HEK293 (cell line): ENCODE measurements around the gene SWI5.

Experiments used
- CTCF ChIA-PET: fragments of 350-600 bp; formaldehyde crosslinking; extraction: SDS; loops from one replicate; lab custom pipeline; 2021; ENCODE audit warnings: antibody characterized with exemption; lab: Yijun Ruan, JAX
- POLR2A ChIA-PET: fragments of 300-600 bp; formaldehyde crosslinking; extraction: SDS; loops from one replicate; lab custom pipeline; 2020; ENCODE audit warnings: antibody characterized with exemption, inconsistent platforms; lab: Yijun Ruan, JAX
- H3K27ac ChIP-seq: fragments of 200-500 bp; sonication (Bioruptor generic); 2 replicates; pipeline ENCODE4 v1.5.1; 2014; ENCODE audit warnings: low read depth, low read length, control low read depth, inconsistent platforms; ENCODE audit errors: extremely low read depth
- H3K36me3 ChIP-seq, 2 experiments: fragments of 200-500 bp in 1 of 2; sonication (Bioruptor generic) in 1 of 2; 1 replicate in 1 of 2; 2 replicates in 1 of 2; pipeline ENCODE4 v1.5.1; 2014 to 2017; ENCODE audit warnings: inconsistent platforms in 2 of 2, low read length in 2 of 2; ENCODE audit not compliant: control insufficient read depth in 2 of 2, insufficient read depth in 1 of 2
- H3K4me1 ChIP-seq: fragments of 200-500 bp; sonication (Bioruptor generic); 2 replicates; pipeline ENCODE4 v1.5.1; 2014; ENCODE audit warnings: mild to moderate bottlenecking, low read length, inconsistent platforms; ENCODE audit not compliant: control insufficient read depth, insufficient read depth
- H3K4me3 ChIP-seq: 2 replicates; pipeline ENCODE4 v1.5.1; 2011; ENCODE audit warnings: low read depth, mild to moderate bottlenecking, control low read depth, low read length, moderate library complexity
- H3K9me3 ChIP-seq: fragments of 200-500 bp; sonication (Bioruptor generic); 2 replicates; pipeline ENCODE4 v1.5.1; 2014; ENCODE audit warnings: low read depth, low read length, inconsistent platforms; ENCODE audit not compliant: control insufficient read depth, insufficient read depth
- BCL11A ChIP-seq: fragments of 450-650 bp; formaldehyde crosslinking; IDR thresholded peaks from 2 replicates; pipeline ENCODE4 v1.5.1; 2016; ENCODE audit warnings: low read depth, missing biosample characterization, missing genetic modification characterization
- GFI1B ChIP-seq: fragments of 450-650 bp; formaldehyde crosslinking; IDR thresholded peaks from 2 replicates; pipeline ENCODE4 v1.5.1; 2016; ENCODE audit warnings: missing biosample characterization, missing genetic modification characterization
- IKZF3 ChIP-seq: fragments of 450-650 bp; IDR thresholded peaks from 2 replicates; pipeline ENCODE4 v1.5.0; 2018; ENCODE audit warnings: missing biosample characterization, mild to moderate bottlenecking, missing genetic modification characterization, moderate library complexity
- OVOL3 ChIP-seq: fragments of 450-650 bp; formaldehyde crosslinking; IDR thresholded peaks from 2 replicates; pipeline ENCODE4 v1.5.1; 2016; ENCODE audit warnings: missing biosample characterization, missing genetic modification characterization
- ZBTB20 ChIP-seq: fragments of 450-650 bp; formaldehyde crosslinking; IDR thresholded peaks from 2 replicates; pipeline ENCODE4 v1.5.1; 2016; ENCODE audit warnings: missing biosample characterization, missing genetic modification characterization
- ZBTB49 ChIP-seq: fragments of 450-650 bp; formaldehyde crosslinking; IDR thresholded peaks from 2 replicates; pipeline ENCODE4 v1.5.1; 2016; ENCODE audit warnings: missing biosample characterization, missing genetic modification characterization, low read depth
- ZFP3 ChIP-seq: fragments of 450-650 bp; formaldehyde crosslinking; IDR thresholded peaks from 2 replicates; pipeline ENCODE4 v1.5.1; 2016; ENCODE audit warnings: low read depth, missing biosample characterization, missing genetic modification characterization
- ZNF114 ChIP-seq: fragments of 450-650 bp; formaldehyde crosslinking; IDR thresholded peaks from 2 replicates; pipeline ENCODE4 v1.5.0; 2017; ENCODE audit warnings: missing biosample characterization, missing genetic modification characterization
- ZNF138 ChIP-seq: fragments of 450-650 bp; formaldehyde crosslinking; IDR thresholded peaks from 2 replicates; pipeline ENCODE4 v1.5.1; 2016; ENCODE audit warnings: missing biosample characterization, missing genetic modification characterization, borderline replicate concordance
- ZNF18 ChIP-seq: fragments of 450-650 bp; formaldehyde crosslinking; IDR thresholded peaks from 2 replicates; pipeline ENCODE4 v1.5.1; 2016; ENCODE audit warnings: missing biosample characterization, missing genetic modification characterization
- ZNF184 ChIP-seq: fragments of 450-650 bp; IDR thresholded peaks from 2 replicates; pipeline ENCODE4 v1.5.1; 2018; ENCODE audit warnings: missing biosample characterization, mild to moderate bottlenecking, missing genetic modification characterization
- ZNF239 ChIP-seq: fragments of 450-650 bp; formaldehyde crosslinking; IDR thresholded peaks from 2 replicates; pipeline ENCODE4 v1.5.1; 2016; ENCODE audit warnings: missing biosample characterization, missing genetic modification characterization
- ZNF510 ChIP-seq: fragments of 450-650 bp; formaldehyde crosslinking; IDR thresholded peaks from 2 replicates; pipeline ENCODE4 v1.5.1; 2018; ENCODE audit warnings: mild to moderate bottlenecking, missing genetic modification characterization, missing biosample characterization; ENCODE audit not compliant: insufficient replicate concordance
- ZNF776 ChIP-seq: fragments of 450-650 bp; formaldehyde crosslinking; IDR thresholded peaks from 2 replicates; pipeline ENCODE4 v1.5.0; 2017; ENCODE audit warnings: missing biosample characterization, missing genetic modification characterization, borderline replicate concordance
- TF ChIP-seq, protein P1 (sequence below): fragments of 450-650 bp; formaldehyde crosslinking; IDR thresholded peaks from 2 replicates; pipeline ENCODE4 v1.5.1; 2017; ENCODE audit warnings: missing biosample characterization, missing genetic modification characterization
- TF ChIP-seq, protein P2 (sequence below): fragments of 450-650 bp; formaldehyde crosslinking; IDR thresholded peaks from 2 replicates; pipeline ENCODE4; 2016; ENCODE audit warnings: missing biosample characterization, missing genetic modification characterization
- TF ChIP-seq, protein P3 (sequence below): fragments of 450-650 bp; formaldehyde crosslinking; IDR thresholded peaks from 2 replicates; pipeline ENCODE4 v1.5.1; 2017; ENCODE audit warnings: missing biosample characterization, missing genetic modification characterization

Gene SWI5

DNA sequence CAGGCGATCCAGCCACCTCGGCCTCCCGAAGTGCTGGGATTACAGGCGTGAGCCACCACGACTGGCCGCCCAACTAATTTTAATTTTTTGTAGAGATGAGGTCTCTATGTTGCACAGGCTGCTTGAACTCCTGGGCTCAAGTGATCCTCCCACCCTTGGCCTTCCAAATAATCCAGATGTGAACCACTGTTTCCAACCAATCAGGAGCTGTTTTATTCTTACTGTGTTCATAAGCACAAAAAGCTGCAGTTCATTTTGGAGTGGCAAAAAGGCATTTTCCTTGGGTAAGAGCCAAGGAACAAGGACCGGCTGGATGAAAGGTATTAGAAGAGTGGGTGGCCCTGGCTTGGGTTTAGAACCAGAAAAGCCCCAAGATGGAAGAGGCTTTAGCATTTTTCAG is 59.1 kb downstream of the SWI5 start (continued):
- TF ChIP-seq ZNF776 (tag by site-specific recombination) (no peak), ZBTB49 (tag by site-specific recombination) (no peak), ZNF510 (tag by site-specific recombination) (no peak), GFI1B (tag by site-specific recombination) (no peak), ZFP3 (no peak), ZNF18 (no peak), ZNF138 (tag by site-specific recombination) (no peak), IKZF3 (tag by site-specific recombination) (no peak), BCL11A (tag by site-specific recombination) (no peak), ZNF114 (tag by site-specific recombination) (no peak)
- TF ChIP-seq, protein P1, sequence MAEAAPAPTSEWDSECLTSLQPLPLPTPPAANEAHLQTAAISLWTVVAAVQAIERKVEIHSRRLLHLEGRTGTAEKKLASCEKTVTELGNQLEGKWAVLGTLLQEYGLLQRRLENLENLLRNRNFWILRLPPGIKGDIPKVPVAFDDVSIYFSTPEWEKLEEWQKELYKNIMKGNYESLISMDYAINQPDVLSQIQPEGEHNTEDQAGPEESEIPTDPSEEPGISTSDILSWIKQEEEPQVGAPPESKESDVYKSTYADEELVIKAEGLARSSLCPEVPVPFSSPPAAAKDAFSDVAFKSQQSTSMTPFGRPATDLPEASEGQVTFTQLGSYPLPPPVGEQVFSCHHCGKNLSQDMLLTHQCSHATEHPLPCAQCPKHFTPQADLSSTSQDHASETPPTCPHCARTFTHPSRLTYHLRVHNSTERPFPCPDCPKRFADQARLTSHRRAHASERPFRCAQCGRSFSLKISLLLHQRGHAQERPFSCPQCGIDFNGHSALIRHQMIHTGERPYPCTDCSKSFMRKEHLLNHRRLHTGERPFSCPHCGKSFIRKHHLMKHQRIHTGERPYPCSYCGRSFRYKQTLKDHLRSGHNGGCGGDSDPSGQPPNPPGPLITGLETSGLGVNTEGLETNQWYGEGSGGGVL (tag by site-specific recombination), result no peak

DNA sequence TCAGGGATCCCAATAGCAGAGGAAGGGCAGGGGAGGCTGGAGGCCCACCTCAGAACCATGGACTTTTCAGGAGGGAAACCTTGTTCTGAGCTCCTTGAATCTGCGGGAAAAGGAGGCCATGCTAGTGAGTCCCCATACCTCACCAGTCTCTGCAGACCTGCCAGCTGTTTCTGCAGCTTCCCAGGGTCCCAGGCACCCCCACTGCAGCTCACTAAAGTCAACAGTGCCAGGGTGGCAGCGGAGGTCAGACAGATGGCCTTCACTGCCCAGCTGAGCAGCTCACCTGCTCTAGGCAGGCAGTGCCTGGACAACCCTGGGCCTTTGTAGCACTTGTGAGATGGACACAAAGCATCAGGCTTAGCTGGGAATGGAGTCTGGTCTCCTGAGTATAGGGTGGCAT is 59.8 kb downstream of the SWI5 start:
- ChIA-PET POLR2A (interaction anchor here (0.7 to 2.4 kb wide), 4 partner anchors 30 to 143 kb away, joined by 3 to 13 read pairs (median 3); partner anchors contain the start of genes CERCAM and URM1), CTCF (interaction anchor here (0.6 to 1.0 kb wide), 3 partner anchors 12 to 81 kb away, joined by 3 to 6 read pairs (median 3); no protein-coding TSS in a partner anchor)
- Histone ChIP-seq H3K4me3 (no peak overlapping the region), H3K27ac (no peak overlapping the region), H3K9me3 (no peaks in the 10 kb centered on the region), H3K4me1 (no peaks in the 10 kb centered on the region), H3K36me3 (peaks cover under 1 to 22% of the 10 kb centered on the region in 2 experiments; a peak in 2 of 3 replicates)
- TF ChIP-seq, protein P2, sequence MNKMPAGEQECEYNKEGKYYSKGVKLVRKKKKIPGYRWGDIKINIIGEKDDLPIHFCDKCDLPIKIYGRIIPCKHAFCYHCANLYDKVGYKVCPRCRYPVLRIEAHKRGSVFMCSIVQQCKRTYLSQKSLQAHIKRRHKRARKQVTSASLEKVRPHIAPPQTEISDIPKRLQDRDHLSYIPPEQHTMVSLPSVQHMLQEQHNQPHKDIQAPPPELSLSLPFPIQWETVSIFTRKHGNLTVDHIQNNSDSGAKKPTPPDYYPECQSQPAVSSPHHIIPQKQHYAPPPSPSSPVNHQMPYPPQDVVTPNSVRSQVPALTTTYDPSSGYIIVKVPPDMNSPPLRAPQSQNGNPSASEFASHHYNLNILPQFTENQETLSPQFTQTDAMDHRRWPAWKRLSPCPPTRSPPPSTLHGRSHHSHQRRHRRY, result no peak
- TF ChIP-seq OVOL3 (tag by site-specific recombination), result no peak
- no peak for TF ChIP-seq ZNF239
- TF ChIP-seq, protein P3, sequence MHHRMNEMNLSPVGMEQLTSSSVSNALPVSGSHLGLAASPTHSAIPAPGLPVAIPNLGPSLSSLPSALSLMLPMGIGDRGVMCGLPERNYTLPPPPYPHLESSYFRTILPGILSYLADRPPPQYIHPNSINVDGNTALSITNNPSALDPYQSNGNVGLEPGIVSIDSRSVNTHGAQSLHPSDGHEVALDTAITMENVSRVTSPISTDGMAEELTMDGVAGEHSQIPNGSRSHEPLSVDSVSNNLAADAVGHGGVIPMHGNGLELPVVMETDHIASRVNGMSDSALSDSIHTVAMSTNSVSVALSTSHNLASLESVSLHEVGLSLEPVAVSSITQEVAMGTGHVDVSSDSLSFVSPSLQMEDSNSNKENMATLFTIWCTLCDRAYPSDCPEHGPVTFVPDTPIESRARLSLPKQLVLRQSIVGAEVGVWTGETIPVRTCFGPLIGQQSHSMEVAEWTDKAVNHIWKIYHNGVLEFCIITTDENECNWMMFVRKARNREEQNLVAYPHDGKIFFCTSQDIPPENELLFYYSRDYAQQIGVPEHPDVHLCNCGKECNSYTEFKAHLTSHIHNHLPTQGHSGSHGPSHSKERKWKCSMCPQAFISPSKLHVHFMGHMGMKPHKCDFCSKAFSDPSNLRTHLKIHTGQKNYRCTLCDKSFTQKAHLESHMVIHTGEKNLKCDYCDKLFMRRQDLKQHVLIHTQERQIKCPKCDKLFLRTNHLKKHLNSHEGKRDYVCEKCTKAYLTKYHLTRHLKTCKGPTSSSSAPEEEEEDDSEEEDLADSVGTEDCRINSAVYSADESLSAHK, result no peak
- no peak for TF ChIP-seq ZBTB20
- TF ChIP-seq ZNF184 (tag by site-specific recombination), result no peak
